ENCODE results near the gene SPHK2.
"Not testable (repeated sequence)": the region's sequence is repeated elsewhere in the genome, so short reads cannot be mapped to it uniquely, and the experiment has no call there.

SPHK2 gene

DNA sequence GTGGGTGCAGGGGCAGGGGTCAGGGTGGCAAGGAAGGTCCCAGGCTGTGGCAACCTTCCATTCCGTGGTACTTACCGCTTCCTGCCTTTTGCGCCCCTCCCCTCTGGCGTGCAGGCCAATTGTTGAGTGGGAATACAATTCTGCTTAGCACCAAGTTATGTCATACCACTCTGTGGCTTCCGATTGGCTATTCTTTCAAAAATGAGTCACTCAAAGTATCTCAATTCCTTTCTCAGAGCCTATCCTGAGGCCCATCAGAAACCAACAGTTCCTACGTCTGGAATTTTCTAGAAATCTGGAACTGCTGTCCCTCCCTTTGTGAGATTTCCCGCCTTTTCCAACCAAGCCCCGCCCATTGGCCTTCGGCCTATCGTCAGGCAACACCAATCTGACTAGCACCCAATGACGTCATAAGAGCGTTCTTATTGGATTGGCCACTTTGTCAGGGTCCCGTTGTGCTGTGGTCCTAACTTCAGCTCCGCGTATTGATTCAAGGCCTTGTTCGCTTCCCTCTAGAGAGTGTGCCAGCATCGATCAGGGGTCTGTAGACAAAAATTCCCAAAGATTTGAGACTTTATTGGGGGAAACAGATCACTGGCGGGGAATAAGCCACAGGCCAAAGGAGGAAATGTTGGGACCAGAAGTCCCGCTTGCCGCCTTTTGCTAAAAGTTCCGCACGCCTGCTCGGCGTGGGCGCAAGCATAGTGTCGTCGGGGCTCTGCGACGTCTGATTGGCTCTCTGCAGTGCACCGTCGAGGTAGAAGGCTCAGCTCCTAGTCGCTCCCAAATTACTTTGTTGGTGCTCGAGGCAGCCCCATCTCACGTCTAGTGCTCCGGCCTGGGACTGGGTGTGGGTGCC, 41.8 kb downstream of the SPHK2 start:
- DNase-seq (ENCODE audit: low read depth in 2 of 2): peak; percentile 76 to 80

DNA sequence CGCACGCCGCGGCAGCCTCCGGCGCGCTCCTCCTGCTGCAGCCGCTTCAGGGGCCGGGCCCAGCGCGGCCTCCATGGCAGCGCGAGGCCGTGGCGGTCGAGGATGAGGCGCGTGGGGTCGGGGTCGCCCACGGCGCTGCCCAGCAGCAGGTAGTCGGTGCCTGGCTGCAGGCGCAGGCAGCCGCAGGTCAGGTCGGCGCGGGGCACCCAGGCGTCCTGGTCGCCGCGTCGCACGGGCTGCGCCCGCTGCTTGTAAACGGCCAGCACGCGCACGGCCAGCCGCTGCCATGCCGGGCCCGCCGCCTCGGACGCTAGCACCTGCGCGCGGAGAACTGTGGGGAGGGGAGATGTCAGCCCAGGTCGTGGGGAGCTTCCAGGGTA, 42.4 kb downstream of the SPHK2 start:
- DNase-seq (ENCODE audit: low read depth in 2 of 2): no peak

DNA sequence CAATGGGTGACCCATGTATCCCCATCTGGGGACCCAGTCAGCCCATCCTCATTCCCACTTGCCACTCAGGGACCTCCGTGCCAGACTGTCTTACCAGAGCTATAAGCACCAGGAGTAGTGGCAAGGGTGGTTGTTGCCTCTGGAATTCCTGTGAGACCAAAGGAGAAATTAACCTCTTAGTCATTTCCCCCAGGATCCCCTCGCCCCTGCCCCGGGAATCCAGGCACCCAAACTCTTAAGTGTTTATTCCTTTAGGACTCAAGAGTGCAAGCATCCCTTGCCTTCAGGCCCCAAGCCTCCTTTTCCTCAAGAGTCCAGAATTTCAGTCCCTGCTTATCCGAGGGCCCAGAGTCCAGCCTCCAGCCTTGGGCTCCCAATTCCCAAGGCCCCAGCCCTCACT, 44.4 kb downstream of the SPHK2 start:
- DNase-seq (ENCODE audit: low read depth in 2 of 2): no peak

DNA sequence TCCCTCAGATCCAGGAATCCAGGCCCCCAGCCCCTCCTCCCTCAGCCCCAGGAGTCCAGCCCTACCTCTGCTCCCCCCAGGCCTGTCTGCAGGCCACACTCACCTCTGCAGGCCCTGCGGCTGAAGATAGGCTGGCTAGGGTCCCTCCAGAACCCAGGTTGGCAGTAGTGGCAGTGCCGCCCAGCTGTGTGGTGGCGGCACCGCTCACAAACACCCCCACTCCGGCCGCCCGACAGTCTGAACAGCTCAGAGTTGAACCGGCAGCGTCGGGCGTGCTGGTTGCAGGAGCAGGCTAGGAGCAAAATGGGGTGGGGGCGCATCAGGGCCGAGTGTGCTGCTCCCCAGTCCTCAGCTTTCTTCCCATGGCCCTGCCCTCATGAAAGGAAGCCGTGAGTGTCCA, 45.2 kb downstream of the SPHK2 start:
- no peak for DNase-seq (ENCODE audit: low read depth in 2 of 2)

DNA sequence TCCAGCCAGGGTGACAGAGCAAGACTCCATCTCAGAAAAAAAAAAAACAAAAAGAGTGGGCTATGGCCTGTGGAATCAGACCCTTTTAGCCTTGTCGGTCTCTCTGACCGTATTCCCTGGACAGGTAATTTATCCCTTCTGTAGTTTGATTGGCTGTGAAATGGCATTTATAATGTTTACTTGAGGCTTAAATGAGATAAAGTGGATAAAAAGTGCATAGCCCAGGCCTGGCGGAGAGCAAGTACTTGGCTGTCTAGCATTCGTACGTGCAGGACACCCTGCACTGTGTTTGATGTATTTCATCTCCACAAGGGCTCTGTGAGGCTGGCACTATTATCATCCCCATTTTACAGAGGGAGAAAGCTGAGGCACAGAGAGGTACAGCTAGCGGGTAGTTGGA, 46.5 kb downstream of the SPHK2 start:
- no peak for DNase-seq (ENCODE audit: low read depth in 2 of 2)

DNA sequence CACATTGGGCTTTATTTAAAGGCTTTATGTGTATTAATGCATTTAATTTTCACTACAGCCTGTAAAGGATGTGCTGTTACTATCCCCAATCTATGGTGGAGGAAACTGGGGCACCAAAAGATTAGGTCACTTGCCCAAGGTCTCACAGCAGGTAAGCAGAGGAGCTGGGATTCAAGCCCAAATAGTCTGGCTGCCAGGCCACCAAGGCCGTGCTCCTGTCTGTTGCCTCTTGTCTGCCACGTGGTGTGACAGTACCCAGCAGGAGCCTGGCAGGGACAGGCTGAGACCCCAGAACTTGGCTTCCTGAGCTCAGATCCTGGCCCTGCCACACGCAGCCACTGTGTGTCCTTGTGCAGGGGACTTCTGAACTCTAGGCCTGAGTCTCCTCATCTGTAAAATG, 49.0 kb downstream of the SPHK2 start:
- DNase-seq (ENCODE audit: low read depth in 2 of 2): no peak

DNA sequence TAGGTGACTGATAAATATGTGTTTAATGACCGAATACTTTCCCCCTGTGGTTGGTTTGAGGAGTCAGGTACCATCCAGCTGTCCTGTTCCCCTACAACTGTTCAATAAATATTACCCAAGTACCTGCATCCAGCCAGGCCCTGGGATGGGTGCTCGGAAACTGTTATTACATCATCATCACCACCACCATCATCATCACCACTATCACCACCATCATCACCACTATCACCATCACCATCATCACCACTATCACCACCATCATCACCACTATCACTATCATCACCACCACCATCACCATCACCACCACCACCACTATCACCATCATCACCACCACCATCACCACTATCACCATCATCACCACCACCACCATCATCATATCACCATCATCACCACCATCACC, 49.5 kb downstream of the SPHK2 start:
- DNase-seq (ENCODE audit: low read depth in 2 of 2): no peak

DNA sequence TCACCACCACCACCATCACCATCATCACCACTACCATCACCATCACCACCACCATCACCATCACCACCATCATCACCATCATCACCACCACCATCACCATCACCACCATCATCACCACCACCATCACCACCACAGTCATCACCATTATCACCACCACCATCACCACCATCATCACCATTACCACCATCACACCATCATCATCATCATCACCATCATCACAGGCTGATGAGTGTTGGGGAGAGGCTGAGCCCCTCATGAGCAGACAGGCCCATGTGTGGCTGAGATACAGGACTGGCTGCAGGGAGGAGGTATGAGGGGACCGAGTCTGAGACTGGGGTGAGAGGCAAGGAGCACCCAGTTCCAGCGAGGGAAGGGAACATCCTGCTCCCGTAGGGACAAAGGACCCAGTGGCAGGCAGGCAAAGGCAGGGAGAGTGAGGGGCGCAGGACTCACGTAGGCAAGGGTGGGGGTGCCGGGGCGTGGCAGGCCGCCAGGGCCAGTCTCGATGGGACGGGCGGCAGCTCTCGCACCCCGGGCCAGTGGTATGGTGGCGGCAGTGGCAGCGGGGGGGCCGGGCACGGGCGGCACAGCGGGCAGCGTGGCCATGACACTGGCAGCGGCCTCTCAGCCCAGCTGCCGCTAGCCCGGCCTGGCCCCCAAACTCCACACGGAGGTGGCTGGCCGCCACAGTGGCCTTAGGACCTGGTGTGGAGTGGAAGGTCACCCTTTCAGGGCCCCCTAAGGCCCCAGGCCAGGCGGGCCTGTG, 50.8 kb downstream of the SPHK2 start:
- no peak for DNase-seq (ENCODE audit: low read depth in 2 of 2)

DNA sequence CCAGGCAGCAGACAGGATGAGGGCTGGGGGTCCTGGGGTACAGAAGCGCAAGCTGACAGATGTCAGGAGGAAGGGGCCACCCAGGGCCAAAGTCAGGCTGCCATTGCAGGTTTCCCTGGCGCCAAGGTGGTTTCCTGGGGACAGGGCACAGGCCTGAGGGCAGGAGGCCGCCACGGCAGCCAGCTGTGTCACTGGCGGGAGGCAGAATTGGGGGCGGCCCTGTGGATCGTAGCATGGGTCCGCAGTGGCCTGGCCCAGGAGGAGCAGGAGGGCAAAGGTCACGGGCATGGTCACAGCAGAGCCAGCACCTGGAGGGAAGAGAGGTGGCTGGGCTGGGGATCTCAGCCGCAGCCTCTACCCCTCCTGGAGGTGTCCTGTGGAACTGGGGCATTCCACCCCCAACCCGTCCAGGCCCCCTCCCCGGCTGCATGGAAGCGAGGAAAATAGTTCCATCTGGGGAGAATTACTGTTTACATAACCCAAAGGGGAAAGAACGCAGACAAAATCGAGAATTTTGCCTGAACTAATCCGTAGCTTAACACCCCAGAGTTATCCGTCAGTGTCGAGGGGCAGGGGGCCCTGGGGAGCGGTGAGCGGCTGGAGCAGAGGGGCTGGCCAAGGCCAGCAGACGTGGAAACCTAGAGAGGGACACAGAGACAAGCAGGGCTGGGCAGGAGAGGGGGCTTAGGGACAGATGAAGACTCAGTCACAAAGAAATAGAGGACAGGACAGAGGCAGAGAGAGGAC, 51.6 kb downstream of the SPHK2 start:
- no peak for DNase-seq (ENCODE audit: low read depth in 2 of 2)

DNA sequence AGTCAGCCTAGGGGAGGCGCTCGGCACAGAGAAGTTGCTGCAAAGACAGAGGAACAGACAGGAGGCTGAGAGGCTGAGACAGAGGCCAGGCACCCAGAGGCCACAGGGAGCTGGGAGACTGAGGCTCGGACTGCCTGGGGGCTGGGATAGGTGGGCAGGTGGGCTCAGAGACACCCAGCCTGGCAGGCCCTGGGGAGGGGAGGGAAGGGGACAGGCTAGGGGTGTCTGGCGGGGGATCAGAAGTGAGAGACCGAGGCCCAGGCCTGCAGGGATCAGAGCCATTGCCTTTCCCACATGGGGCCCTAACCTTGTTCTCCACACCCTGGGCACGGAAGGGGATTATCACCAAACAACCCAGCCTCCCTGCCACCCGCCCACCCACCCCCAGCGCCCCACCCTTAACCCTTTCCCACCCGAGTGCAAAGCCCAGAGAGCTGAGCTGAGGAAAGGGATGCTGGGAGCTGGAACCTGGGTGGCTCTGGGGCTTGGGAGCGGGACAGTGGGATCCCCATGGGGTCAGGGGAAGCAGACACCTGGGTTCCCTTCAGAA, 52.2 kb downstream of the SPHK2 start:
- no peak for DNase-seq (ENCODE audit: low read depth in 2 of 2)

DNA sequence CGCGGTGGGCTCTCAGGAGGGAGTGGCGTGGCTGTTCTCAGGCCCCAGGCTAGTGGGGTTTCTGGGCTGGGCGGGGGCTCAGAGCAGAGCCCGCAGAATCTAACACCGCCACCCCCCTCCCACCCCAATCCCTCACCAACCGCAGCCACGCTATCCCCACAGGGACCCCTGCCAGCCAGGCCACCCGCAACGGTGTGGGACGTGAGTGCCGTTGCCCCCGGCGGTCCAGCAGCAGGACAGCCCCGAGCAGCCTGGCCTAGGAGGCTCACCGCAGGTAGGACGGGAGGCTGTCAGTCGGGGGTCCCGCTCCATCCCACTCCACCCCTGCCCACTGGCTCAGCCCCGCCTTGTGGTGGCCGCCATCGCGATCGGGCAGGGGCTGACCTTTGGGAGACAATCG, 53.7 kb downstream of the SPHK2 start, which contains the start of gene NTN5:
TSS of gene NTN5 (minus strand) at position 24 of the 400 bp plus-strand sequence. CDS start 2,031 bp downstream, outside the sequence.
- no peak for DNase-seq (ENCODE audit: low read depth in 2 of 2)

DNA sequence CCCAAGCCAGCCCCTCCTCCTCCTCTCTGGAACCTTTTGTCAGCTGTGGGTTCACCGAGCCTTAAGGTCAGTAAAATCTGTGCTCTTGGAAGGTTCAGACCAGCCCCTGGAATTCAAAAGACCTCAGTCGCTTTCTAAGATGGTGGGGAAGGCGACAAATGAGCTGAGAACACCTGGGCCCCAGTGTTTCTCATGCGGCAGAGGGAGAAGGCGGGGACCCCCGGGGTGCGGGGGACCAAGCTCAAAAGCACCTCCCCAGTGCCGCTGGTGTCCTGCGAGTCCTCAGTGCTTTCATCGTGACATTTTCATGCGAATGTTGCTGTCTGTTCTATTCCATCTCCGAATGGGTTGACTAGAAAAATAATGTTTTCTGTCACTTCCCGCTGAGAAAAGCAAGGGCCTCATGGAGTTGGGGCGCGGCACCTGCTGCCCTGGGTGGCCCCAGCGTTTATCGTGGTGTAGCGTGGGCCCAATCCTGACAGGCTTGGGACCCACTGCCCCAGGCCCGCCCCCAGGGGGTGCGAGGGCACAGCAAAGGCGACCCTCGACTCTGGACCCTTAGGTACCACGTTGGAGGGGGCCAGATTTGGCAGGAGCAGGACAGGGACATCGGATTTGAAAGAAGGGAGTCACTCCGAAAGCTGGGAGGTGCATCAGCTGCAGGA, 54.3 kb downstream of the SPHK2 start:
- DNase-seq (ENCODE audit: low read depth in 2 of 2): no peak

DNA sequence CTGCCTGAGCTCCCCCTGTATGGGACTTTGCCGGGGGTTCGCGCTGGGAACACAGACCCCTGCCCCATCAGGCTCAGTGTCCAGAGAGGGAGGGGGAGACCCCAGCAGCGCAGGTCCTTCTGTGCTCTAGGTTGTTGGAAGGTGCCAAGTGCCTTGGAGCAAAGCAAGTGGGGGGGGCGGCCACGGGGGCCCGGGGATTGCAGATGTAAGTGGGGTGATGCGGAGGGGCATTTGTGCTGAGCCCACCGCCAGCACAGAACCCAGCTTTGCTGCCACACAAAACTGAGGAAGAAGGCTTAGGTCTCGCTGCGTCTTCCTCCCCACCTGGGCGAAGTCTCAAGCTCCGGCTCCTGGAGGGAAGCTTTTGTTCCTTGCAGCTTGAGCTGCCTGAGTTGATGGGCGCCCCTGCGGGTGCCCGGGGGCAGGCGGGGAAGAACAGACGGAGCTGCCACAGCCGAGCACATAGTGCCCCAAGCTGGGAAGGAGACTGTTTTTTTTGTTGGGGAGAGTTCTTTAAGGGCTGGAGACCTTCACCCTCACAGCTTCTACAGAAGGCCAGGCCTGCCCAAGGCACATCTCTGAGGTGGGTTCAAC, 55.0 kb downstream of the SPHK2 start:
- no peak for DNase-seq (ENCODE audit: low read depth in 2 of 2)

DNA sequence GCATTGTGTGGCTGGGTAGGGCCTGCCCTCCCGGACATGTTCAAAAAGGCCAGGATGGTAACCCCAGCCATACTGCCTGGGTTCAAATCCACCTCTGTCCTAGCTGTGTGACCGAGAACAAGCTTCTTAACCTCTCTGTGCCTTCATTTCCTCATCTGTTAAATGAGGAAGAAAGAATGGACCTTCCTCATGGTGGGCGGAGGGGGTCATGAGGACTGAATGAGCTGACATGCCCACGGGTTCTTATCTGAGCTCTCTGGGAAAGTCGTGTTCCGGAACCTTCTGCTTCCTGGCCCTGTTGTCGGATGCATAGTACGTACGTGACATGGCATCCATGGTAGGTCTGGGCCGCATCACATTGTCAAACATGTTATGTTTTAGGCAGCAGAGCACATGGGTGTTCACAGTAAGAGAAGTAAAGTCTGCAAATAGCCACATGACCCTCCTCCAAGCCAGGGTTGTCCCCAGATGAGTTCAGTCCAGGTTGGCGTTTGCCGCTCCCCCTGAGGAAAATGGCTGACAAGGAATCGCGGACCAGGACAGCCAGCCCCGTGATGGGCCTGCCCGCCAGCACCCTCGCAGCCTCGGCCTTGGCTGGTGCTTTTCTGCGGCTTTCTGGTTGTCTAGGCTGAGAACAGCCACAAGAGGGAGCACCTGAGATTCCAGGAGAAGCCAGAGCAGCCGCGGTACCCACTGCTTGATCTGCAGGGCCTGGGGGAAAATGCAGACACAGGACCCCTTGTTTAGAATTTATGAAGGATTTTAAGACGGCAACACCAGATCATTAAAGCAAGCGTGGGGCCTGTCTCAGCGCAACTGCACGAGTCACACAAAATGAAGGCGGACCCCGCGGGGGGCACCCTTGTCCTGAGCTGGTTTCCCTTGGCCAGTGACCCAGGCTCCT, 55.9 kb downstream of the SPHK2 start:
- peak; percentile 61 to 65 for DNase-seq (ENCODE audit: low read depth in 2 of 2)

DNA sequence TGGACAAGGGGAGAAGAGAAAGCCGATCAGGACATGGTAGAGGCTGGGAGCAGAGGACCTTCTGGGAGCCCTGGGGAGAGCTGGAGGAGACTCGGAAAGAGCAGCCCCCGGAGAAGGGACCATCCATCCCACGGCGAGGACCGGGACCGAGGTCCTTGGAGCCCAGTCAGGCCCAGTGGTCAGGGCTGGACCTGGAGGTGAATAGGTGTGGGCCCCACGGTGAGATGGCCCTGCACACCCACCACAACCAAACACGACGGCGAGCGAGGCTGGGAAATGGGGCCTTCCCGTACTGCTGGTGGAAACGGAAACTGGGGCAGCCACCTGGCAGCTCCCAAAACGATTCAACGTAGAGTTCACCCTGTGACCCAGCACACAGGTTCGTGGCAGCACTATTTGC, 57.2 kb downstream of the SPHK2 start:
- no peak for DNase-seq (ENCODE audit: low read depth in 2 of 2)

DNA sequence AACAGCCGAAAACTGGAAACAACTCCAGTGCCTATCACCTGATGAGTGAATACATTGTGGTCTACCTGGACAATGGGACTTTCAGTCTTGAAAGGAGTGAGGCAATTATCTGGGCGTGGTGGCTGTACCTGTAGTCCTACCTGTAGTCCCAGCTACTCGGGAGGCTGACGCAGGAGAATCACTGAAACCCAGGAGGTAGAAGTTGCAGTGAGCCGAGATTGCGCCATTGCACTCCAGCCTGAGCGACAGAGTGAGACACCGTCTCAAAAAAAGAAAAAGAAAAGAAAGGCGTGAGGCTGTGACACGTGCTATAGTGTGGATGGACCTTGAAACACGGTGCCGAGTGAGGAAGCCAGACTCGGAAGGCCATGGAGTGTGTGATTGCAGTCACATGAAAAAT, 57.6 kb downstream of the SPHK2 start:
- no peak for DNase-seq (ENCODE audit: low read depth in 2 of 2)

DNA sequence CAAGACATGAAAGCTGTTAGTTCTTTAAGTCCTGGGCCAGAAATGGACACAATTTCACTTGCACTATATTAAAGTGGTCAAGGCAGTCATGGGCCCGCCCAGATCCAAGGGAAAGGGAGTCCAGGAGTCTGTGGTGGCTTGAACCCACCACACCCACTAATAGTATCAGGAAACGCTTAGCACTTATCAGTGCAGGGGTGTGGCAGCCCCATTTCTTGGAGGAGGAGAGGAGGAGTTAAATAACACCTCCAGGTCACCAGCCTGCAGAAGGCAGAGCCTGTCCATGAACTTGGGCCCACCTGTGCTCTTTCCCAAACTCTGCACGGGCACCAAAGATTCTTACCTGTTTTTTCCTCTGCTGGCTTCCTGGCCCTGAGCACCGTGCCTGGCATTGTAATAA, 58.9 kb downstream of the SPHK2 start:
- no peak for DNase-seq (ENCODE audit: low read depth in 2 of 2)

DNA sequence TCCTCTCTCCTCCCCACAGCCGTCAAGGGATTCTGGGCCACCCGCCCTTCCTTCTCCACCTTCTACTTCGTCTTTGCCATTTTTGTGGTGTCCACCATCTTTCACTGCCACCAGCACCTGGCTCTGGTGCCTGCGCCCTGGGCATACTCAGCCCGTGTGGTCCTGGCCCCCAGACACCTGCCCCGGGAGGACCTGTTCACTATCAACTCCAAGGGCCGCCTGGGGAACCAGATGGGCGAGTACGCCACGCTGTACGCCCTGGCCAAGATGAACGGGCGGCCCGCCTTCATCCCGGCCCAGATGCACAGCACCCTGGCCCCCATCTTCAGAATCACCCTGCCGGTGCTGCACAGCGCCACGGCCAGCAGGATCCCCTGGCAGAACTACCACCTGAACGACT, 60.7 kb downstream of the SPHK2 start:
- not testable (repeated sequence) for DNase-seq (ENCODE audit: low read depth in 2 of 2)
